GM23248 (cell line): ENCODE data around the gene DBF4B. TPM values are rescaled to one million over a fixed set of nuclear protein-coding genes. Genes with fewer than 3 reads are reported as not detected.

Experiments used
- DNase-seq: peaks from one replicate; pipeline ENCODE4 v3.0.0-alpha.2; 2015
- H2AFZ ChIP-seq: fragments of 200-600 bp; sonication (generic); 2 replicates; pipeline ENCODE4 v1.6.1; 2016; ENCODE audit warnings: antibody characterized with exemption
- H3F3A ChIP-seq: fragments of 200-600 bp; sonication (generic); 2 replicates; pipeline ENCODE4 v1.6.1; 2016; ENCODE audit warnings: mild to moderate bottlenecking, antibody characterized with exemption, mixed run types; ENCODE audit not compliant: insufficient read depth
- H3K27ac ChIP-seq: fragments of 200-600 bp; sonication (generic); 2 replicates; pipeline ENCODE4 v1.5.1; 2016; ENCODE audit warnings: mild to moderate bottlenecking
- H3K27me3 ChIP-seq: fragments of 200-600 bp; sonication (generic); replicated peaks from 2 replicates; pipeline ENCODE4 v1.6.1; 2016; ENCODE audit warnings: mild to moderate bottlenecking; ENCODE audit not compliant: insufficient read depth
- H3K36me3 ChIP-seq: fragments of 200-600 bp; sonication (generic); 2 replicates; pipeline ENCODE4 v1.6.1; 2016; ENCODE audit warnings: low read depth, mild to moderate bottlenecking
- H3K4me1 ChIP-seq: fragments of 200-600 bp; sonication (generic); 2 replicates; pipeline ENCODE4 v1.6.1; 2016; ENCODE audit warnings: mild to moderate bottlenecking; ENCODE audit not compliant: insufficient read depth
- H3K4me2 ChIP-seq: fragments of 200-600 bp; sonication (generic); one replicate; pipeline ENCODE4 v1.6.1; 2016; ENCODE audit warnings: mild to moderate bottlenecking; ENCODE audit not compliant: unreplicated experiment
- H3K4me3 ChIP-seq: fragments of 200-600 bp; sonication (generic); 2 replicates; pipeline ENCODE4 v1.5.1; 2016; ENCODE audit warnings: mild to moderate bottlenecking
- H3K79me2 ChIP-seq: fragments of 200-600 bp; sonication (generic); 2 replicates; pipeline ENCODE4 v1.6.1; 2016; ENCODE audit warnings: mild to moderate bottlenecking; ENCODE audit not compliant: insufficient read depth
- H3K9ac ChIP-seq: fragments of 200-600 bp; sonication (generic); 2 replicates; pipeline ENCODE4 v1.6.1; 2016; ENCODE audit warnings: mild to moderate bottlenecking
- H3K9me2 ChIP-seq: fragments of 200-600 bp; sonication (generic); 2 replicates; pipeline ENCODE4 v1.6.1; 2016; ENCODE audit warnings: mixed run types, mild to moderate bottlenecking, moderate library complexity; ENCODE audit not compliant: insufficient read depth
- H3K9me3 ChIP-seq: fragments of 200-600 bp; sonication (generic); one replicate; pipeline ENCODE4 v1.6.1; 2017; ENCODE audit warnings: low read depth
- H4K20me1 ChIP-seq: fragments of 200-600 bp; sonication (generic); 2 replicates; pipeline ENCODE4 v1.6.0; 2016; ENCODE audit not compliant: insufficient read depth
- EZH2 ChIP-seq: fragments of 200-600 bp; sonication (generic); IDR thresholded peaks from 2 replicates; pipeline ENCODE4 v1.6.1; 2018; ENCODE audit warnings: antibody characterized with exemption, mild to moderate bottlenecking; ENCODE audit not compliant: insufficient read depth, poor library complexity, severe bottlenecking
- EZH2phosphoT487 ChIP-seq: fragments of 200-600 bp; sonication (generic); IDR thresholded peaks from 2 replicates; pipeline ENCODE4 v1.6.1; 2018; ENCODE audit warnings: antibody characterized with exemption, moderate library complexity, mild to moderate bottlenecking, low read depth; ENCODE audit not compliant: insufficient read depth
- WGBS, 2 experiments: methylation state at CpG; one replicate each; pipeline ENCODE4 v1.1.6; 2015 to 2017; ENCODE audit warnings: low lambda C conversion rate in 2 of 2, low coverage in 1 of 2; ENCODE audit errors: missing lambda C conversion rate in 2 of 2; 5-methylcytosine and 5-hydroxymethylcytosine counted together
- in situ Hi-C: fragments of 300-500 bp; cut with MboI; formaldehyde crosslinking; loops from 2 replicates; pipeline ENCODE4 v1.15.0; 2020
- polyA plus RNA-seq: library from polyadenylated mRNA; unstranded; fragments of >200 nt; fragmentation: Nextera tagmentation; extraction: Ambion mirVana; gene quantifications from 2 replicates; pipeline ENCODE4 v1.2.1, GENCODE V29; 2016
- total RNA-seq: library from RNA; depleted of rRNA; stranded (reverse); fragments of >200 nt; shearing (Covaris generic); gene quantifications from 2 replicates; pipeline ENCODE4 v1.2.3, GENCODE V29; 2014

Gene DBF4B
- total and polyA plus RNA-seq, 2 experiments from 2014 or later, result 3.2 to 6.5 TPM

DNA sequence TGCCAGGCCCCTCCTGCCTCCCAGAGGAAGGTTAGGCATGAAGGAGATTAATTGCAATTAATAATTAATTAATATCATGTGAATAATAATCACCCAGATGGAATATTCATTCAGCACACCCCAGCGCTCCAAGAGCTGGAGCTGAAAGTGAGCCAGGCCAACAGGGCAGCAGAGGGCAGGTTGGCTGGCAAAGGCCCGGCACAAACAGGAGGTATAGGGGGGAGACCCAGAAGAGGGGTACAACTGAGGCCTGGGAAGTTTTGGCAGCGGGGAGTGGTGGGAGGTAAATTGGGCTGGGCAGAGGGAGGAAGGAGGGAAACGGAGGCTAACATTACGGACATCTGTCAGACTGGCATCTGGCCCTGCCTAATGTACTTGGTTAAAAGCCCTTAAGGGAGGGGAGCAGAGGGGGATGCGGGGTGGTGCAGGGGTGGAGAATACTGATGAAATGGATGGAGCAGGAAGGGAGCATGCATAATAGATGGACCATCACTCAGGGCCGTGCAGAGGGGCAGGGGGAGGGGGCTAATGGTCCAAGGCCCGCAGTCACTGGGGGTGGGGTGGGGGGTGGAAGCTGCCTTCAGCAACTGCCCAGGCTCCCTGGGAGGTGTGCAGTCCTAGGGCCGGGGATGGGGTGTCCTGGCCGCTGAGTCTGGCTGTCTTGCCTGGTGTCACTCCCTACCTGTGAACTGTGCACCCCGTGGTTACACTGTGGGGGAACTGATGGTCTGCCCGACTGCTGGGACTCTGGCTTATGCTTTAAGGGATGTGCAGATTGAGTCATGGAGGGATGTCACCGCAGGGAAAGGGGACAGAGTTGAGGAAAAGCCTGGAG, 52.2 kb downstream of the DBF4B start:
- Histone ChIP-seq H3K79me2 (no peaks in the 10 kb centered on the region), H3K27me3 (peaks cover 5% of the 10 kb centered on the region; the same call in 1 of the 2 replicates), H3F3A (no peaks in the 10 kb centered on the region), H3K9ac (no peak overlapping the region), H2AFZ (no peak overlapping the region), H4K20me1 (no peaks in the 10 kb centered on the region), H3K9me2 (no peaks in the 10 kb centered on the region), H3K4me1 (no peaks in the 10 kb centered on the region), H3K4me2 (no peak overlapping the region), H3K9me3 (no peaks in the 10 kb centered on the region), H3K36me3 (no peaks in the 10 kb centered on the region), H3K27ac (no peak overlapping the region), H3K4me3 (no peak overlapping the region)
- TF ChIP-seq EZH2 (no peak), EZH2phosphoT487 (no peak)
- 38 to 47% methylated on average over 9 to 13 of the region's 13 CpGs for WGBS, 2 experiments
- no peak for DNase-seq
- in situ Hi-C loops, result loop anchor here (25.0 kb wide), 1 partner anchor 277 kb away; no protein-coding TSS in a partner anchor

- H3F3A ChIP-seq, result no peaks in the 10 kb centered on the region
- 61 to 67% methylated on average over 17 of the region's 17 CpGs for WGBS, 2 experiments
- no peaks in the 10 kb centered on the region for H3K9me3 ChIP-seq
- no peaks in the 10 kb centered on the region for H4K20me1 ChIP-seq
- no peak overlapping the region for H3K27ac ChIP-seq
- H3K4me1 ChIP-seq, result no peaks in the 10 kb centered on the region
- H3K27me3 ChIP-seq, result peaks cover 5% of the 10 kb centered on the region; the same call in 1 of the 2 replicates
- H3K9me2 ChIP-seq, result no peaks in the 10 kb centered on the region
- peak; percentile 19 for DNase-seq
- no peak overlapping the region for H3K9ac ChIP-seq
- no peaks in the 10 kb centered on the region for H3K36me3 ChIP-seq
- H3K79me2 ChIP-seq, result no peaks in the 10 kb centered on the region
- H3K4me3 ChIP-seq, result no peak overlapping the region
- in situ Hi-C loops, result loop anchor here (25.0 kb wide), 1 partner anchor 275 kb away; no protein-coding TSS in a partner anchor
- no peak overlapping the region for H2AFZ ChIP-seq
- TF ChIP-seq EZH2 (no peak), EZH2phosphoT487 (no peak)
- H3K4me2 ChIP-seq, result no peak overlapping the region
Observed at GRCh38 chr17:44761932-44762810, 53.7 kb downstream of the DBF4B start.

- no peak for DNase-seq
- WGBS, 2 experiments, result 78 to 81% methylated on average over 5 of the region's 5 CpGs
- H3F3A ChIP-seq, result no peaks in the 10 kb centered on the region
- no peaks in the 10 kb centered on the region for H3K9me2 ChIP-seq
- H3K27me3 ChIP-seq, result peaks cover 5% of the 10 kb centered on the region; the same call in 1 of the 2 replicates
- H3K4me2 ChIP-seq, result no peak overlapping the region
- no peaks in the 10 kb centered on the region for H3K4me1 ChIP-seq
- H2AFZ ChIP-seq, result no peak overlapping the region
- H3K9ac ChIP-seq, result no peak overlapping the region
- no peaks in the 10 kb centered on the region for H3K9me3 ChIP-seq
- no peak overlapping the region for H3K27ac ChIP-seq
- no peaks in the 10 kb centered on the region for H3K36me3 ChIP-seq
- TF ChIP-seq EZH2phosphoT487 (no peak), EZH2 (no peak)
- no peaks in the 10 kb centered on the region for H4K20me1 ChIP-seq
- in situ Hi-C loops, result loop anchor here (25.0 kb wide), 1 partner anchor 274 kb away; no protein-coding TSS in a partner anchor
- H3K4me3 ChIP-seq, result no peak overlapping the region
- no peaks in the 10 kb centered on the region for H3K79me2 ChIP-seq
Observed at GRCh38 chr17:44763170-44763569, 54.7 kb downstream of the DBF4B start.

DNA sequence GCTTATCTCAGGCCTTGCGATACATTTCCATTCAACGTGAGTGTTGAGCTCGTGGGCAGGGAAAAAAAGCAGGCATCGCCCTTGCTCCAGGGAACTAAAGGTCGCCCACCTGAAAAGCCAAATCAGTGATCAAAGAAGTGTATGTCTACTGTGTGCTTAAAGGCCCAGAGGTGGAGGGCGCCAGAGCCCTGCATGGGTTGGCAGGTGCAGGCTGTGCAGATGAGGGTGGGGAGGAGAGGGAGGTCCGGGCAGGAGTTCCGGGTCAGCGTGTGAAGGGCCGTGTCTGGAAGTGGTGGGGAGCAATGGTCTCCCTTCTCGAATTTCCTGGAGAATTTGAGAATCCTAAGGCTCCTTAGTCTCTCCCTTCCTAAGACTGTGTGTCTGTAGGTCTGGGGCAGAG, 57.5 kb downstream of the DBF4B start:
- 70% methylated on average over 11 of the region's 11 CpGs for WGBS, 2 experiments
- TF ChIP-seq EZH2 (no peak), EZH2phosphoT487 (no peak)
- in situ Hi-C loops, result loop anchor here (25.0 kb wide), 1 partner anchor 271 kb away; no protein-coding TSS in a partner anchor

More for the DNA sequence above, 57.5 kb downstream of the DBF4B start:
- H3K9ac ChIP-seq, result no peak overlapping the region
- H2AFZ ChIP-seq, result no peak overlapping the region
- H4K20me1 ChIP-seq, result no peaks in the 10 kb centered on the region
- H3K9me2 ChIP-seq, result no peaks in the 10 kb centered on the region
- H3K27me3 ChIP-seq, result no peaks in the 10 kb centered on the region; the same call in 1 of the 2 replicates
- H3K4me2 ChIP-seq, result no peak overlapping the region
- no peaks in the 10 kb centered on the region for H3K4me1 ChIP-seq
- no peaks in the 10 kb centered on the region for H3K79me2 ChIP-seq
- no peaks in the 10 kb centered on the region for H3K9me3 ChIP-seq
- no peaks in the 10 kb centered on the region for H3F3A ChIP-seq
- no peak for DNase-seq
- H3K27ac ChIP-seq, result no peak overlapping the region
- H3K36me3 ChIP-seq, result no peaks in the 10 kb centered on the region
- H3K4me3 ChIP-seq, result no peak overlapping the region
